HepG2 (cell line): ENCODE data around the gene ASTN2. TPM values are rescaled to one million over a fixed set of nuclear protein-coding genes. Genes with fewer than 3 reads are reported as not detected.

Experiments used
- ATAC-seq: fragments of 200-7000 bp; cut with Tn5 transposase; 3 replicates; pipeline ENCODE4 v1.9.1; 2020; ENCODE audit warnings: mild to moderate bottlenecking, moderate library complexity
- BruUV-seq: library from RNA; stranded (reverse); fragments of 400-500 nt; replicated peaks from 2 replicates; lab custom pipeline; 2021; lab: Mats Ljungman, UMichigan
- CTCF ChIA-PET: fragments of 300-600 bp; formaldehyde crosslinking; extraction: SDS; loops from one replicate; lab custom pipeline; 2021; ENCODE audit warnings: low total read pairs, inconsistent platforms, low intra/inter-chr PET ratio; lab: Yijun Ruan, JAX
- POLR2A ChIA-PET: fragments of 350-600 bp; sonication (Branson Sonifier 250); formaldehyde crosslinking; loops from one replicate; lab custom pipeline; 2020; ENCODE audit warnings: antibody characterized with exemption, inconsistent platforms; lab: Yijun Ruan, JAX
- DNase-seq: peaks from one replicate; pipeline ENCODE4 v3.0.0-alpha.2; 2015; ENCODE audit warnings: low spot score
- FAIRE-seq: peaks from 3 replicates; lab custom pipeline; 2011; peaks lifted over from hg19 to GRCh38; lab: Jason Lieb, UNC
- H2AFZ ChIP-seq: one replicate; pipeline ENCODE4 v1.6.1; 2011; ENCODE audit warnings: low read length, inconsistent platforms
- H3K27ac ChIP-seq: fragments of 300-600 bp; 3 replicates; pipeline ENCODE4 v1.8.0; 2011; ENCODE audit warnings: mixed run types, mild to moderate bottlenecking, mixed read lengths, low read length, inconsistent platforms; ENCODE audit not compliant: insufficient read depth; ENCODE audit errors: extremely low read length
- H3K27me3 ChIP-seq, 2 experiments: fragments of 200-600 bp in 1 of 2; 2 replicates in 1 of 2; 3 replicates in 1 of 2; pipeline versions ENCODE4 v1.6.0 to v1.8.0; 2011; ENCODE audit warnings: low read length in 2 of 2, mild to moderate bottlenecking in 2 of 2, moderate library complexity in 2 of 2, inconsistent platforms in 1 of 2; ENCODE audit not compliant: insufficient read depth in 2 of 2, control insufficient read depth in 1 of 2
- H3K36me3 ChIP-seq, 2 experiments: fragments of 200-600 bp in 1 of 2; replicated peaks in 1 of 2; 2 replicates in 1 of 2; 3 replicates in 1 of 2; pipeline versions ENCODE4 v1.5.1 to v1.8.0; 2011; ENCODE audit warnings: low read length in 2 of 2, inconsistent platforms in 1 of 2; ENCODE audit not compliant: insufficient read depth in 2 of 2, control insufficient read depth in 1 of 2
- H3K4me1 ChIP-seq: 2 replicates; pipeline ENCODE4 v1.5.1; 2012; ENCODE audit warnings: low read length, inconsistent platforms; ENCODE audit not compliant: insufficient read depth
- H3K4me2 ChIP-seq: 2 replicates; pipeline ENCODE4 v1.6.0; 2011; ENCODE audit warnings: low read depth, low read length, inconsistent platforms
- H3K4me3 ChIP-seq, 3 experiments: fragments of 200-600 bp in 1 of 3; sonication (generic), shearing (Covaris generic) in 1 of 3; replicated peaks in 1 of 3; 2 replicates each; pipeline ENCODE4 v1.5.1; 2011 to 2016; ENCODE audit warnings: low read length in 3 of 3, inconsistent platforms in 2 of 3, low read depth in 2 of 3, mild to moderate bottlenecking in 2 of 3, control low read depth in 1 of 3, mixed read lengths in 1 of 3; ENCODE audit not compliant: insufficient read depth in 1 of 3
- H3K79me2 ChIP-seq: one replicate; pipeline ENCODE4 v1.6.1; 2011; ENCODE audit warnings: low read length, inconsistent platforms; ENCODE audit not compliant: insufficient read depth
- H3K9ac ChIP-seq: 2 replicates; pipeline ENCODE4 v1.6.0; 2011; ENCODE audit warnings: mild to moderate bottlenecking, low read depth, low read length, inconsistent platforms; ENCODE audit not compliant: insufficient read depth
- H3K9me3 ChIP-seq: 2 replicates; pipeline ENCODE4 v1.5.1; 2012; ENCODE audit warnings: mild to moderate bottlenecking, low read length
- H4K20me1 ChIP-seq: 2 replicates; pipeline ENCODE4 v1.6.0; 2011; ENCODE audit warnings: inconsistent platforms, mild to moderate bottlenecking, low read length, moderate library complexity; ENCODE audit not compliant: insufficient read depth
- NCOA2 ChIP-seq: sonication (generic); formaldehyde crosslinking; IDR thresholded peaks from 2 replicates; pipeline ENCODE4 v1.8.0; 2022; ENCODE audit warnings: inconsistent platforms
- YEATS4 ChIP-seq: sonication (generic); formaldehyde crosslinking; IDR thresholded peaks from 2 replicates; pipeline ENCODE4 v1.4.0; 2020; ENCODE audit warnings: missing genetic modification reagents, borderline replicate concordance
- ZSCAN21 ChIP-seq: sonication (generic); formaldehyde crosslinking; IDR thresholded peaks from 2 replicates; pipeline ENCODE4 v1.8.0; 2022; ENCODE audit warnings: mild to moderate bottlenecking, missing genetic modification reagents, moderate library complexity, borderline replicate concordance
- in situ Hi-C: cut with HindIII; loops from 2 replicates; pipeline ENCODE4 v1.10.0; 2017; ENCODE audit warnings: low pct_unique_long_range_greater_than_20kb; ENCODE audit not compliant: extremely low pct_ligation_motif_present
- intact Hi-C: fragments of 100-400 bp; cut with micrococcal nuclease; formaldehyde crosslinking; loops from one replicate; pipeline ENCODE4 v1.10.0; 2022; ENCODE audit not compliant: unreplicated experiment
- polyA plus RNA-seq, 8 experiments: library from polyadenylated mRNA; depleted of rRNA in 3 of 8; stranded (reverse) in 7 of 8; unstranded in 1 of 8; fragments of >200 nt; fragmentation: Illumina TruSeq in 4 of 8; extraction: Trizol in 4 of 8; gene quantifications; 2 replicates each; pipeline versions ENCODE4 v1.2.1 to v1.2.3, GENCODE V29; 2011 to 2016; ENCODE audit warnings: low read depth in 4 of 8, missing spikeins in 1 of 8, mixed read lengths in 1 of 8; ENCODE audit not compliant: insufficient read depth in 1 of 8
- total RNA-seq, 5 experiments: library from RNA; depleted of rRNA; stranded (reverse); fragments of >200 nt; fragmentation: Illumina TruSeq; extraction: Trizol; gene quantifications; 2 replicates each; pipeline ENCODE4 v1.2.3, GENCODE V29; 2016; ENCODE audit warnings: low read depth in 1 of 5
- TF ChIP-seq, protein P1 (sequence below): sonication (generic); formaldehyde crosslinking; conservative IDR thresholded peaks from 2 replicates; pipeline ENCODE4 v1.4.0; 2020; ENCODE audit warnings: missing genetic modification reagents
- TF ChIP-seq, protein P2 (sequence below): sonication (generic); formaldehyde crosslinking; IDR thresholded peaks from 2 replicates; pipeline ENCODE4 v1.5.1; 2020; ENCODE audit warnings: missing genetic modification reagents, mild to moderate bottlenecking, borderline replicate concordance
- TF ChIP-seq, protein P3 (sequence below): sonication (generic); formaldehyde crosslinking; IDR thresholded peaks from 2 replicates; pipeline ENCODE4 v1.9.0; 2021; ENCODE audit warnings: missing genetic modification reagents, borderline replicate concordance
- TF ChIP-seq, protein P4 (sequence below): sonication (generic); formaldehyde crosslinking; IDR thresholded peaks from 2 replicates; pipeline ENCODE4 v1.8.1; 2022; ENCODE audit warnings: low read depth, mild to moderate bottlenecking, missing genetic modification reagents

Gene ASTN2
- total and polyA plus RNA-seq, 2 of the 13 experiments (the other 11 are each of a cell fraction or from before 2014, with no cell fraction given) = 5.2 to 13.5 TPM

DNA sequence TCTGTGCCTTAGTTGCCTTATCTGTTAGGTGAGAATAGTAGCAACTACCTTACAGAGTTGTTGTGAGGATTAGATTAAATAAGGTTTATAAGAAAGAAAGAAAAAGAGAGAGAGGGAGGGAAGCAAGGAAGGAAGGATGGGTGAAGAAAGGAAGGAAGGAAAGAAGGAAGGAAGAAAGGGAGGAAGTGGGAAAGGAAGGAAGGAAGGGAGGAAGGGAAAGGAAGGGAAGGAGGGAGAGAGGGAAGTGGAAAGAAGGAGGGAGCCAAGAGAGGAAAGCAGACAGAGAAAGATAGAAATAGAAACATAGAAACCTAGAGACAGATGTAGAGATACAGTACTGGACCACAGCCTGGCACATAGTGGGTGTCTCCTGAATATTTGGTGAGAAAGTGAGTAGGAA lies 934.9 kb downstream of the ASTN2 start:
- ChIA-PET POLR2A (no interaction called here), CTCF (no interaction called here)
- H2AFZ ChIP-seq = no peak overlapping the region
- in situ Hi-C loops (no loop called here), intact Hi-C loops (no loop called here)
- ATAC-seq = no peak
- DNase-seq = no peak
- H3K4me1 ChIP-seq = no peaks in the 10 kb centered on the region
- H3K4me3 ChIP-seq = no peak overlapping the region
- H3K27ac ChIP-seq = no peak overlapping the region
- no peaks in the 10 kb centered on the region for H3K79me2 ChIP-seq
- no peaks in the 10 kb centered on the region; a peak in 2 of 5 replicates for H3K36me3 ChIP-seq
- no peaks in the 10 kb centered on the region for H4K20me1 ChIP-seq
- H3K9me3 ChIP-seq = no peaks in the 10 kb centered on the region
- no peaks in the 10 kb centered on the region for H3K27me3 ChIP-seq
- H3K9ac ChIP-seq = no peak overlapping the region
- no peak for FAIRE-seq
- no peak overlapping the region for H3K4me2 ChIP-seq
- BruUV-seq = no TSS peak
- no peak for TF ChIP-seq YEATS4 (CRISPR knock-in tag)
- TF ChIP-seq, protein P1, sequence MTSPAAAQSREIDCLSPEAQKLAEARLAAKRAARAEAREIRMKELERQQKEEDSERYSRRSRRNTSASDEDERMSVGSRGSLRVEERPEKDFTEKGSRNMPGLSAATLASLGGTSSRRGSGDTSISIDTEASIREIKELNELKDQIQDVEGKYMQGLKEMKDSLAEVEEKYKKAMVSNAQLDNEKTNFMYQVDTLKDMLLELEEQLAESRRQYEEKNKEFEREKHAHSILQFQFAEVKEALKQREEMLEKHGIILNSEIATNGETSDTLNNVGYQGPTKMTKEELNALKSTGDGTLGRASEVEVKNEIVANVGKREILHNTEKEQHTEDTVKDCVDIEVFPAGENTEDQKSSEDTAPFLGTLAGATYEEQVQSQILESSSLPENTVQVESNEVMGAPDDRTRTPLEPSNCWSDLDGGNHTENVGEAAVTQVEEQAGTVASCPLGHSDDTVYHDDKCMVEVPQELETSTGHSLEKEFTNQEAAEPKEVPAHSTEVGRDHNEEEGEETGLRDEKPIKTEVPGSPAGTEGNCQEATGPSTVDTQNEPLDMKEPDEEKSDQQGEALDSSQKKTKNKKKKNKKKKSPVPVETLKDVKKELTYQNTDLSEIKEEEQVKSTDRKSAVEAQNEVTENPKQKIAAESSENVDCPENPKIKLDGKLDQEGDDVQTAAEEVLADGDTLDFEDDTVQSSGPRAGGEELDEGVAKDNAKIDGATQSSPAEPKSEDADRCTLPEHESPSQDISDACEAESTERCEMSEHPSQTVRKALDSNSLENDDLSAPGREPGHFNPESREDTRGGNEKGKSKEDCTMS (CRISPR knock-in tag) = no peak
- TF ChIP-seq, protein P2, sequence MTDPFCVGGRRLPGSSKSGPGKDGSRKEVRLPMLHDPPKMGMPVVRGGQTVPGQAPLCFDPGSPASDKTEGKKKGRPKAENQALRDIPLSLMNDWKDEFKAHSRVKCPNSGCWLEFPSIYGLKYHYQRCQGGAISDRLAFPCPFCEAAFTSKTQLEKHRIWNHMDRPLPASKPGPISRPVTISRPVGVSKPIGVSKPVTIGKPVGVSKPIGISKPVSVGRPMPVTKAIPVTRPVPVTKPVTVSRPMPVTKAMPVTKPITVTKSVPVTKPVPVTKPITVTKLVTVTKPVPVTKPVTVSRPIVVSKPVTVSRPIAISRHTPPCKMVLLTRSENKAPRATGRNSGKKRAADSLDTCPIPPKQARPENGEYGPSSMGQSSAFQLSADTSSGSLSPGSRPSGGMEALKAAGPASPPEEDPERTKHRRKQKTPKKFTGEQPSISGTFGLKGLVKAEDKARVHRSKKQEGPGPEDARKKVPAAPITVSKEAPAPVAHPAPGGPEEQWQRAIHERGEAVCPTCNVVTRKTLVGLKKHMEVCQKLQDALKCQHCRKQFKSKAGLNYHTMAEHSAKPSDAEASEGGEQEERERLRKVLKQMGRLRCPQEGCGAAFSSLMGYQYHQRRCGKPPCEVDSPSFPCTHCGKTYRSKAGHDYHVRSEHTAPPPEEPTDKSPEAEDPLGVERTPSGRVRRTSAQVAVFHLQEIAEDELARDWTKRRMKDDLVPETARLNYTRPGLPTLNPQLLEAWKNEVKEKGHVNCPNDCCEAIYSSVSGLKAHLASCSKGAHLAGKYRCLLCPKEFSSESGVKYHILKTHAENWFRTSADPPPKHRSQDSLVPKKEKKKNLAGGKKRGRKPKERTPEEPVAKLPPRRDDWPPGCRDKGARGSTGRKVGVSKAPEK (CRISPR knock-in tag) = no peak
- TF ChIP-seq, protein P3, sequence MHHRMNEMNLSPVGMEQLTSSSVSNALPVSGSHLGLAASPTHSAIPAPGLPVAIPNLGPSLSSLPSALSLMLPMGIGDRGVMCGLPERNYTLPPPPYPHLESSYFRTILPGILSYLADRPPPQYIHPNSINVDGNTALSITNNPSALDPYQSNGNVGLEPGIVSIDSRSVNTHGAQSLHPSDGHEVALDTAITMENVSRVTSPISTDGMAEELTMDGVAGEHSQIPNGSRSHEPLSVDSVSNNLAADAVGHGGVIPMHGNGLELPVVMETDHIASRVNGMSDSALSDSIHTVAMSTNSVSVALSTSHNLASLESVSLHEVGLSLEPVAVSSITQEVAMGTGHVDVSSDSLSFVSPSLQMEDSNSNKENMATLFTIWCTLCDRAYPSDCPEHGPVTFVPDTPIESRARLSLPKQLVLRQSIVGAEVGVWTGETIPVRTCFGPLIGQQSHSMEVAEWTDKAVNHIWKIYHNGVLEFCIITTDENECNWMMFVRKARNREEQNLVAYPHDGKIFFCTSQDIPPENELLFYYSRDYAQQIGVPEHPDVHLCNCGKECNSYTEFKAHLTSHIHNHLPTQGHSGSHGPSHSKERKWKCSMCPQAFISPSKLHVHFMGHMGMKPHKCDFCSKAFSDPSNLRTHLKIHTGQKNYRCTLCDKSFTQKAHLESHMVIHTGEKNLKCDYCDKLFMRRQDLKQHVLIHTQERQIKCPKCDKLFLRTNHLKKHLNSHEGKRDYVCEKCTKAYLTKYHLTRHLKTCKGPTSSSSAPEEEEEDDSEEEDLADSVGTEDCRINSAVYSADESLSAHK (CRISPR knock-in tag) = no peak
- TF ChIP-seq NCOA2 (CRISPR knock-in tag) = no peak
- TF ChIP-seq, protein P4, sequence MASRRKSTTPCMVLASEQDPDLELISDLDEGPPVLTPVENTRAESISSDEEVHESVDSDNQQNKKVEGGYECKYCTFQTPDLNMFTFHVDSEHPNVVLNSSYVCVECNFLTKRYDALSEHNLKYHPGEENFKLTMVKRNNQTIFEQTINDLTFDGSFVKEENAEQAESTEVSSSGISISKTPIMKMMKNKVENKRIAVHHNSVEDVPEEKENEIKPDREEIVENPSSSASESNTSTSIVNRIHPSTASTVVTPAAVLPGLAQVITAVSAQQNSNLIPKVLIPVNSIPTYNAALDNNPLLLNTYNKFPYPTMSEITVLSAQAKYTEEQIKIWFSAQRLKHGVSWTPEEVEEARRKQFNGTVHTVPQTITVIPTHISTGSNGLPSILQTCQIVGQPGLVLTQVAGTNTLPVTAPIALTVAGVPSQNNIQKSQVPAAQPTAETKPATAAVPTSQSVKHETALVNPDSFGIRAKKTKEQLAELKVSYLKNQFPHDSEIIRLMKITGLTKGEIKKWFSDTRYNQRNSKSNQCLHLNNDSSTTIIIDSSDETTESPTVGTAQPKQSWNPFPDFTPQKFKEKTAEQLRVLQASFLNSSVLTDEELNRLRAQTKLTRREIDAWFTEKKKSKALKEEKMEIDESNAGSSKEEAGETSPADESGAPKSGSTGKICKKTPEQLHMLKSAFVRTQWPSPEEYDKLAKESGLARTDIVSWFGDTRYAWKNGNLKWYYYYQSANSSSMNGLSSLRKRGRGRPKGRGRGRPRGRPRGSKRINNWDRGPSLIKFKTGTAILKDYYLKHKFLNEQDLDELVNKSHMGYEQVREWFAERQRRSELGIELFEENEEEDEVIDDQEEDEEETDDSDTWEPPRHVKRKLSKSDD (CRISPR knock-in tag) = no peak
- no peak for TF ChIP-seq ZSCAN21 (CRISPR knock-in tag)
